ENCODE data around the gene SLC25A46.
"Not testable (repeated sequence)": the region's sequence is repeated elsewhere in the genome, so short reads cannot be mapped to it uniquely, and the experiment has no call there.

SLC25A46 gene

DNA sequence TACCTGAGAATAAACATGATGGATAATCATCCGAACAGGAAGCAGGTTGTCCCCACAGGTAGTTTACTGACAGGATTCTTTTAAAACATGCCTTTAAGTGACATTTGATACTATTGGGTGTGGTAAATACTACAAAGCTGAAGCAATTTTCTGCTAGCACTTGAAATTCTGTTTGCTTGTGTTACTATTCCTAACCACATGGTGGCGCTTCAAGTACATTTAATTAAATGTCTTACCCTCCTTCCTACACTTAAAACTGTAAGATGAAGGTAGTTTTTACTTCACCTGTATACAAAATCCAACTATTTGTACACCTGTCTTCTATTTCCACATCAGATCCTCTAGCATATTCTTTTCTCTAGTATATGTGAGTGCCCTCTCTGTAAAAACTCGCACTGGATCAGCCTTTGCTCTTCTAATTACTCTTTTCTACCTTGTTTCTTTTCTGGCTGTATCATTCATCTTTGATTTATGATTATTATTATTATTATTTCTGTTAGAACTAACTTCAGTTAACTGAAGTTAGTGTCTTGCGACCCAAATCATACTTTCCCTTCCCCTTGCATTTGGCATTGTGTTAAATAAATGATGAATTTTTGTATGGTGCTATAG lies 18.4 kb downstream of the SLC25A46 start:
- no peak for DNase-seq

DNA sequence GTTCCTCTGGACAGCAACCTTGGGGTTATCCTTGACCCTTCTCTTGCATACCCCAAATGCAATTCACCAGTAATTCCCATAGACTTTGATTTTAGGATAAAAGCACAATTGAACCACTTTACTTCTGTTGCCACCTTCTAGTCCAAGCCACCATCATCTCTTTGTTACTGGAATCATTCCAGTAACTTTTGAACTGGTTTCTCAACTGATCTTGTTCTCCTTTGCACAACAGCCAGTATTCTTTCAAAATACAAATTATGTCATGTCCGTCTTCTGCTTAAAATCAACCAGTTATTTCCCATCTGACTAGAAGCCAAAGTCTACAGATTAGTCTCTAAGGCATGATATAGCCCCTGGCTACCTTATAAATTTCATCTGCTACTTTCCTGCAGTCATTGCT lies 21.4 kb downstream of the SLC25A46 start:
- DNase-seq = no peak

DNA sequence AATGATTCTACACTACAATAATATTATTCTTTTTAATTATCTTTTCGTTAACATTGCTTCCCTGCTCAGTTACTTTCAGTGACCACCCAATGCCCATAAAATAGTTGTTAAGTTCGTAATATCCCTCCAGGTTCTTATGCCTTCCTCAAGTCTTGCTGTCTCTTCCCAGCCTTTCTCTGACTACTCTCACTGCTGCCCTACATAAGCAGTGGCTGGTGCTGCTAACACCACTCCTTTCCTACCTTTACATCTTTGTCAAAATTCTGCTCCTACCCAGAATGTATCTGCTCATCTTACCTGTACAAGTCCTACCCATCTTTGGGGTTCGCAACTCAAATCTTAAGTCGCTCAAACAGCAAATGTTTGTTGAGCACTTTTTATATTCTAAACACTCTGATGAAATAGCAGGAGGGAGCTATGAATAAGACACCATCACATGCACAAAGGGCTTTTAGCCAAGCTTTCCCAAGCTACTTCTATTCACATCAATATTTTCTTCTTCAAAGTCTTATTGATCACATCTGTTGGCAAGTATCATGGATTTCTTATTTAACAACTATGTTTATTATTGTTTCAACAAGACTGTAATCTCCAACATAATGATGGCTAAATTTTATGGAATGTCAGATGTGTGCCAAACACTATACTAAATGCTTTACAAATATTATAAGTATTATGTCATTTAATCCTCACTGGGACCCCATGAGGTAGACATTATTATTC lies 29.5 kb downstream of the SLC25A46 start:
- DNase-seq = no peak

DNA sequence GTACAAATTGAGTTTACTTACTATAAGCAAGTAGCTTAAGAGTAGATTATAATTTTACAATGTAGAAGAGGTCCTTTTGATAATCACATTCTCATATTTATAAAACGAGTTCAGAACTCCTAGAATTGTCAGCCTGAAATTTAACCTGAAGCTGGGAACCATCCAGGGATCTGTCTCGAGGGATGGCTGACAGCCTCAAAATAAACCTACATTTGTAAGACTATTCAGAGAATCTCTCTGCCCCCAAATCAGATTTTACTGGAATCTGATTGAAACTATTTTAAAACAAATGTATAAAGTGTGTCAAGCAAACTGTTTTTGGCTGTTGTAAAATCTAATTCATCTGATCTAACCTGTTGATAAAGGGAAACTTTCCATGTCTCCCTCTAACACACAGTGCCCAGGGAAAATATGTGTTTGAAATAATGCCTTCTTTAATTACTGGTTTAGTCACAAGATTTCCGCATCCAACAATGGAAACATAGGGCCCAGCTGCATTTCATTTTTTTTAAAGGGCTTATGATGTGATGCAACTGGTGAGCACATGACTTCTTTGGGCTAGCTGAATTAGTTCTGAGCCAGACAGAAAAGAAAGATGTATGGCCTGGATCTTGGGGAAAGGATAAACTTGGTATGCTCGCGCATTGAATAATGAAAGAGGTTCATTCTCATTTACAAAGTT lies 30.3 kb downstream of the SLC25A46 start:
- DNase-seq = no peak

DNA sequence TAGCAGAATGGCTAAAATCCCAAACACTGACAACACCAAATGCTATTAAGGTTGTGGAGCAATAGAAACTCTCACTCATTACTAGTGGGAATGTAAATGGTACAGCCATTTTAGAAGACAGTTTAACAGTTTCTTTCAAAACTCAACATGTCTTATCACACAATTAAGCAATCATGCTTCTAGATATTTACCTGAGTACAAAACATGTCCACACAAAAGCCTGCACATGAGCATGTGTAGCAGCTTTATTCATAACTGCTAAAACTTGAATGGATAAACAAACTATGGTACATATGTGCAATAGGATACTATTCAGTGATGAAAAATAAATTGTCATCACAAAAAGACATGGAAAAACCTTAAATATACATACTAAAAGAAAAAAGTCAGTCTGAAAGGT lies 31.5 kb downstream of the SLC25A46 start:
- DNase-seq = no peak

DNA sequence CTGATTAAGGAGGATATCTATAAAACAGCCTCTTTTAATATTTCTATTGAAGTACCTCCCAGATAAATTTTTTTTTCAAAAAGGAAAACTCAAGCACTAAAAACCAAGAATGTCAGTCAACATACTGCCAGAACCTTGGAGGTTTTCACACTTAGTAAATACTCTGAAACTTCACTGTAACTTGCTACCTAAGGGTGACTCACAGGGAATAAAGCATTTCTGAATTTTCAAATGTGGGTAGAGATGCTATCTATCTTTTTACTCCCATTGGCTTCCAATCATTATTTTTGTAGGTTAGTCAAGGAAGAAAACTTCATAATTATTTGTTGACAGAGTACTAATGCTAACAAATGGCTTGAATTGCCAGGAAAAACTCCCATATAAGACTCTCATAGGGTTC lies 46.1 kb downstream of the SLC25A46 start:
- DNase-seq = no peak

DNA sequence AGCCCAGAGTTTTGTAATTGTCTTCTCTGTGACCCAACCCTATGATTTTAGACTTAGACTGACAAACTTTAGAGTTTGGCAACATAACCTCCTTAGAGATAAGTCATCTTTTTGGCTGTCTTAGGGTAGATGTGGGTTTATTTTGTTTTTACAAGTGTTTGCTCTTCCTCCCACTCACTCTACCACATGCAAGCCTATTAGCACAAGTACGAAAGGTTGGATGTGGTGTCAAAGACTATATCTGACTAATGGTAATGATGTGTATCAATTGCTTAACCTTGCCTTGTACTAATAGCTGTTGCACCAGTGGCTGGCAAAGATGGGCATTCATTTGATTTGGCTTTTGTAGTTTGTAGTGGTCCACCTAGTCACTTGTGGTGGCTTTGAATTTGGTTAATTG lies 46.5 kb downstream of the SLC25A46 start:
- DNase-seq = no peak

DNA sequence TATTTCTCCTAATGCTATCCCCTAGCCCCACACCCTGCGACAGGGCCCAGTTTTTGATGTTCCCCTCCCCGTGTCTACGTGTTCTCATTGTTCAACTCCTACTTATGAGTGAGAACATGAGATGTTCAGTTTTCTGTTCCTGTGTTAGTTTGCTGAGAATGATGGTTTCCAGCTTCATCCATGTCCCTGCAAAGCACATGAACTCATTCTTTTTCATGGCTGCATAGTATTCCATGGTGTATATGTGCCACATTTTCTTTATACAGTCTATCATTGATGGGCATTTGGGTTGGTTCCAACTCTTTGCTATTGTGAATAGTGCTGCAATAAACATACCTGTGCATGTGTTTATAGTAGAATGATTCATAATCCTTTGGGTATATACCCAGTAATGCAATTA lies 49.2 kb downstream of the SLC25A46 start:
- DNase-seq = not testable (repeated sequence)

DNA sequence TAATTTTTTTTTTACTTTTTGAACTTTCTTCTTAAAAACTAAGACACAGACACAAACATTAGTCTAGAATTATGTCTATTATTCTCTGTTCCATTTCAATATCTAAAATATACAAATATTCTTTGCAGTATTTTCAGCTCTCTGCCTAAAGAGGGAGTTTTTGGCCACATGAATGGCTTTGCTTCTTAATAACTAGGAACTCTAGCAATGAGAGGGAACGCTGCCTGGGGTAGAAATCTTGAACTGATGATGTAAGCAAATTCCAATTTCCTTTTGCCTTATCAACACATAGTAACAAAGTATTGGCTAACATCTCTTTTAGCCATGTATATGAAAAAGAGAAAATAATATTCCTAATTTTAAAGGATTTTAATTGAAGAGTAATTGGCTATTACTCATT lies 51.9 kb downstream of the SLC25A46 start:
- no peak for DNase-seq

DNA sequence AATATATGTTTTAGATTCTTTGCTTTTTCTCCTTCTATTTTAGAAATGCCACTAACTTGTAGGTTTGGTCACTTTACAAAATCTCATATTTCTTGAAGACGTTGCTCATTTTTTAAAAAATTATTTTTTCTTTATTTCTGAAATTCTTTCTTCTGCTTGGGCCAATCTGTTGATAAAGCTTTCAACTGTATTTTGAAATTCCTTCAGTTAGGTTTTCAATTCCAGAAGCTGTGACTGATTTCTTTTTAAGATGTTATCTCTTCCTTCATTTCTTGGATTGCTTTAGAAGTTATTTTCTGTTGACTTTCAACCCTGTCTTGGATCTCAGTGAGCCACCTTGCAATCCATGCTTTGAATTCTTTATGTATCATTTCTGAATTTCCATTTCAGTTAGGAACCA lies 64.2 kb downstream of the SLC25A46 start:
- DNase-seq = no peak

DNA sequence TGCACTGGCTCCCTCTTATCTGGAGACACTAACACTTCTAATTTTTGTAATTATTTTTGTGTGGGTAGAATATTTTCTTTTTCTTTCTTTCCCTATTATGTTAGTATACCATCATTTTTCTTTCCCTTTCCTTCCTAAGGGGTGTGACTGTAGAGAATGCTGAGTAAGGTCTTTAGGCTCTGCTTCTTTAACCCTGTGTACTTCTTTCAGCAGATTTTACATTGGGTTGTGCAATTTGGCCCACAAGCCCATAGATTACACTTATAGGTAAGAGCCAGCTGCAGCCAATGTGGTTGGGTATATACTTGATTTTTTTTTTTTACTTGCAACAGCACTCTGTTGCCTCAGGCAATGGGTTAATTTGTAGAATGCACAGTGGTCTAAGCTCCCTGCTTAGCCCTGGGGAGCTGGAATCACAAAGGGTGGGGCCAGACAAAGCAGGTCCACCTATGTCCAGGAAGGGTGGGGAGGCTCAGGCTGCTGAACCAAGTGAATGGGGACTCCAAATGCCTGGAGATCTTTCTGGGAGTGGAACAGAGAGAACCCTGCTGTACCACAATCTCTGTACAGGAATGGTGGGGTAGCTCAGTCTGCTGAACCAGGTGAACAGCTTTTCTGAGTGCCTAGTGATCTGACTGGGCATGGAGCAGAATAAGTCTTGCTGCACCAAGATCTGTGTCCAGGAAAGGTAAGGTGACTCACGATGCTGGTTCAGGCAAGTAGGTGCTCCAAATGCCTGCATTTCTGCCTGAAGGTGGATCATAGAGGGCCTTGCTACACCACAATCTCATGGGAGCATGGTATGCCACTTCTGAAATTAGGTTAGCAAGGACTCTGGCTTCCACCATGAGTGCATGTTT lies 64.9 kb downstream of the SLC25A46 start:
- DNase-seq = no peak

DNA sequence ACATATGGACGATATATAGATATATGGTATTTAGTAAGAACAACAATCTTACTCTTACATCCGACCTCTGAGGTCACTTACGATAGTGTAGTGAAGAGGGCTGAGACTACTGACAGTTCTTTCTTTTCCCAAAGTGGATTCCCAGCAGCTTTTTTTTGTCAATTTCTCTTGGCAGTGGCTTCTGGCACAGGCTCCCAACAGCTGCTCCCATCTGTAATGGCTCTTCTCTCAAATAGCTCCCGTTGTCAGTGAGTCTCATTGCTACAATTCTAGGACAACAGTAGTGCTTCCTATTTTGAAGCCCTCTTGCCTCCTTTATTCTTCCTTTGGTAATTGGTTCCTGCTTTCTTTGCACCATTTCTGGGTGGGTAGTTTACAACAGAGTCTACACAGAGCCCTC lies 68.4 kb downstream of the SLC25A46 start:
- DNase-seq = no peak

DNA sequence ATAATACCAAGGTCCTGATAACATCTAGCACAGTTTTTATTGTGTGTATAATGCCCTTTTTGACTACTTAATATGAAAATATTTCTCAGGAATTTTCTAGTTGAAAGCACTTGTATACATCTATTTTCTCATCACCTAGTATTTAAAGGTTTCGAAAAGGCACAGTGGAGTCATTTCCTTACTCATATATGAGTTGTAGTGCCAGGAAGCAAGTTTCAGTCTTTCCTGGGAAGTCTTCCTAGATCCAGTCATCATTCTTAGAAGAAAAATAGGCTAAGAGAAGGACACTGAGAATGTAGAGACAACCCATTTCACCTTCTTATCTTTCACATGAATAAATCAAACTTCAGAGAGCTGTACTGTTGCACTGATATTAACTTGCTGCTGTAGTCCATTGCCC lies 70.2 kb downstream of the SLC25A46 start:
- no peak for DNase-seq
